GM15510 (cell line): Measurements from ENCODE around the gene TMEM272.

Experiments used
- POLR2A ChIP-seq: IDR thresholded peaks from 3 replicates; pipeline ENCODE4 v1.6.1; 2011; ENCODE audit warnings: borderline replicate concordance; ENCODE audit not compliant: insufficient read length; ENCODE audit errors: extremely low read depth

The TMEM272 gene

GRCh38 chr13:51771418-51772104 is 73.4 kb downstream of the TMEM272 start:
- no peak for TF ChIP-seq POLR2A

GRCh38 chr13:51770681-51771417 is 74.1 kb downstream of the TMEM272 start:
- TF ChIP-seq POLR2A = no peak

DNA sequence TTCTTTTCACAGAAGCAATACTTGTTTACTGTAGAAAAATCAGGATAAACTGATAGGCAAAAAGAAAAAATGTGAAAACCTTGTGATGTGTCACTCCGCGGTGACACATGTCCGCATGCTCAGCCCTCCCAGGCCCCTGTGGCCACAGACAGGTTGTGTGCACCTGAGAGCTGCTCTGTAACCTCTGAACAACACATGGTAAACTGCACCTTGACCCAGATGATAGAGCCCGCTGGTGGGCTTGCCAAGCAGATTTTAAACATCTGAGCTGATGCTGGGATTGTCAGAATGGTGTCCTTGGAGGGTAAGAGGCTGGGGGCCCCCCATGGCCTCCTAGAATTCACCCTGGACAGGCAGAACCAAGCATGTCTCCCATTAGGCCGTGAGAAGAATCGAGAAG is 74.8 kb downstream of the TMEM272 start:
- TF ChIP-seq POLR2A = no peak

- TF ChIP-seq POLR2A = no peak
Observed at GRCh38 chr13:51769455-51770127, 75.4 kb downstream of the TMEM272 start.

GRCh38 chr13:51768976-51769375 is 76.0 kb downstream of the TMEM272 start:
- TF ChIP-seq POLR2A = no peak

DNA sequence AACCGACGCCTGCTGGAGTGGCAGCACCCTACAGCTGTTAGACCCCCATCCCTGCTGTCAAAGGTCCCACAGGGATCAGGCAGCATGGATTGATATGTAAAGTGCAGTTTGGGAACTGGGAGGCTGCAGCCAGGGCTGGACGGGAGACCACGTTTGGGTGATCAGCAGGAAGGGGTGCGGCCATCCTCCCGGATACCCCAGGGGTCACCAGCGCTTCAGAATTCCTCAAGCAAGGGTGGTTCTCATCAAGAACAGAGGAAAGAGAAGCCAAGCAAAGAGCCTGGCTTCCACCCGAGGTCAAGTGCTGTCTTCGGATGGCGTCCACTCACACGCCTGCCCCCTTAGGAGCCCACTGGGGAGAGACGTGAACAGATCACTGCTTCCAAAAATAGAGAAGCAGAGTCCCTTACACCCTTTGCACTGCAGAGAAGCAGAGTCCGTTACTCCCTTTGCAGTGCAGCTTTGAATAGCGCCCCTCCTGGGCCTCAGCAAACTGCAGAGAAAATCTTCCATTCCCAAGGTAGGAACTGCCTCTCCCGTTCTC is 76.5 kb downstream of the TMEM272 start:
- TF ChIP-seq POLR2A = no peak

- TF ChIP-seq POLR2A = no peak
Observed at GRCh38 chr13:51767100-51767499, 77.9 kb downstream of the TMEM272 start.

GRCh38 chr13:51765142-51765515 is 79.8 kb downstream of the TMEM272 start:
- no peak for TF ChIP-seq POLR2A

- no peak for TF ChIP-seq POLR2A
Observed at GRCh38 chr13:51764184-51765141, 80.5 kb downstream of the TMEM272 start.

DNA sequence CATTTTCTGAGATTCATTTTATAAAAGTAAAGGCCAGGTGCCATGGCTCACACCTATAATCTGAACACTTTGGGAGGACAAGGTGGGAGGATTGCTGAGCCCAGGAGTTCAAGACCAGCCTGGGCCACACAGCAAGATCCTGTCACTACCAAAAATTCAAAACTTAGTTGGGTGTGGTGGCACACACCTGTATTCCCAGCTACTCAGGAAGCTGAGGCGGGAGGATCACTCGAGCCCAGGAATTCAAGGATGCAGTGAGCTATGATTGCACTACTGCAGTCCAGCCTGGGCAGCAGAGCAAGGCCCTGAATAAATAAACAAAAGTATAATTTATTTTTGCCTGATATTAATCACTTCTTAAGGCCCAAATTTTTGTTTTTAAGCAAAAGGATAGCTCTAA is 81.5 kb downstream of the TMEM272 start:
- TF ChIP-seq POLR2A = no peak
